ENCODE data around the gene PLPP1. TPM values are rescaled to one million over a fixed set of nuclear protein-coding genes. Genes with fewer than 3 reads are reported as not detected.

The PLPP1 gene
- total and polyA plus RNA-seq, 4 donors, result 23.4 to 149 (median 68.7) TPM

DNA sequence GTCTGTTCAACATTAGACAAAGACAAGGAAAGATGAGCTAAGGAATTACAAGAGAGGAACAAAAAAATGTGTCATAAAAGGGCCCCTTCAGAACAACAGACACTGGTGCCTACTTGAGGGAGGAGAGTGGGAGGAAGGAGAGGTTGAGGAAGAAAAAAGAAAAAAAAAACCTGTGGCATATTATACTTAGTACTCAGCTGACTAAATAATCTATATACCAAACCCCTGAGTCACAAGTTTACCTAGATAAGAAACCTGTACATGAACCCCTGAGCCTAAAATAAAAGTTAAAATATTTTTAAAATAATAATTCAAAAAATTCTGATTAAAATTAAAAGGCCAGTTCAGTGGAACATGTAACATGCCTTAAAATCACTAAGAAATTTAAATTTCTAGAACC is 119.7 kb downstream of the PLPP1 start (continued):
- TF ChIP-seq, protein P1, sequence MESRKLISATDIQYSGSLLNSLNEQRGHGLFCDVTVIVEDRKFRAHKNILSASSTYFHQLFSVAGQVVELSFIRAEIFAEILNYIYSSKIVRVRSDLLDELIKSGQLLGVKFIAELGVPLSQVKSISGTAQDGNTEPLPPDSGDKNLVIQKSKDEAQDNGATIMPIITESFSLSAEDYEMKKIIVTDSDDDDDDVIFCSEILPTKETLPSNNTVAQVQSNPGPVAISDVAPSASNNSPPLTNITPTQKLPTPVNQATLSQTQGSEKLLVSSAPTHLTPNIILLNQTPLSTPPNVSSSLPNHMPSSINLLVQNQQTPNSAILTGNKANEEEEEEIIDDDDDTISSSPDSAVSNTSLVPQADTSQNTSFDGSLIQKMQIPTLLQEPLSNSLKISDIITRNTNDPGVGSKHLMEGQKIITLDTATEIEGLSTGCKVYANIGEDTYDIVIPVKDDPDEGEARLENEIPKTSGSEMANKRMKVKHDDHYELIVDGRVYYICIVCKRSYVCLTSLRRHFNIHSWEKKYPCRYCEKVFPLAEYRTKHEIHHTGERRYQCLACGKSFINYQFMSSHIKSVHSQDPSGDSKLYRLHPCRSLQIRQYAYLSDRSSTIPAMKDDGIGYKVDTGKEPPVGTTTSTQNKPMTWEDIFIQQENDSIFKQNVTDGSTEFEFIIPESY (IDR thresholded peaks at IDR 0.05), result no peak
- no peak for TF ChIP-seq SP1 (IDR thresholded peaks at IDR 0.05)

DNA sequence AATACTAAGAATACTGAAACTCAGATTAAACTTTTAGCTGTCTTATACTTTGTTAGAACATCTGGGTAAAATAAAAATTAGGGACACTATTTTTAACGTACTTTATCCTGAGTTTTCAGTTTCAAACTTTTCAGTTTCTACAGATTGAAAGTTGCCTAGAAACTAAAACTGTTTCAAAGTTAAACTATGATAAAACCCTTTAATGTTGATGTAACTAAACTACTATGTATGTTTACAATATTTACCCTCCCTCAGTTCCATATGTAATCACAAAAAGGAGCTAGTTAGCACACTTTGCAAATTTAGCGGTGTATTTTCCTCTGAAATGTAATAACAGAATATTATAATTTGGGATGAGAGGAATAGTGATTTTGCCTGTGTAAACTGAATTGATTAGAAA is 121.1 kb downstream of the PLPP1 start:
- TF ChIP-seq FOXA1 (IDR thresholded peaks at IDR 0.05) (no peak), NR2F2 (IDR thresholded peaks at IDR 0.05) (no peak), RAD21 (IDR thresholded peaks at IDR 0.05) (no peak), HNF4G (IDR thresholded peaks at IDR 0.05) (no peak), YY1 (IDR thresholded peaks at IDR 0.05) (no peak), JUND (IDR thresholded peaks at IDR 0.05) (no peak), HNF4A (conservative IDR thresholded peaks at IDR 0.05) (no peak), SP1 (IDR thresholded peaks at IDR 0.05) (no peak), EGR1 (IDR thresholded peaks at IDR 0.05; ENCODE audit: low read depth in 2 of 2) (no peak), FOXA2 (IDR thresholded peaks at IDR 0.05) (no peak), RXRA (IDR thresholded peaks at IDR 0.05) (no peak), GABPA (IDR thresholded peaks at IDR 0.05 in 1 of 2, conservative IDR thresholded peaks at IDR 0.05 in 1 of 2) (no peak)
- TF ChIP-seq, protein P2, sequence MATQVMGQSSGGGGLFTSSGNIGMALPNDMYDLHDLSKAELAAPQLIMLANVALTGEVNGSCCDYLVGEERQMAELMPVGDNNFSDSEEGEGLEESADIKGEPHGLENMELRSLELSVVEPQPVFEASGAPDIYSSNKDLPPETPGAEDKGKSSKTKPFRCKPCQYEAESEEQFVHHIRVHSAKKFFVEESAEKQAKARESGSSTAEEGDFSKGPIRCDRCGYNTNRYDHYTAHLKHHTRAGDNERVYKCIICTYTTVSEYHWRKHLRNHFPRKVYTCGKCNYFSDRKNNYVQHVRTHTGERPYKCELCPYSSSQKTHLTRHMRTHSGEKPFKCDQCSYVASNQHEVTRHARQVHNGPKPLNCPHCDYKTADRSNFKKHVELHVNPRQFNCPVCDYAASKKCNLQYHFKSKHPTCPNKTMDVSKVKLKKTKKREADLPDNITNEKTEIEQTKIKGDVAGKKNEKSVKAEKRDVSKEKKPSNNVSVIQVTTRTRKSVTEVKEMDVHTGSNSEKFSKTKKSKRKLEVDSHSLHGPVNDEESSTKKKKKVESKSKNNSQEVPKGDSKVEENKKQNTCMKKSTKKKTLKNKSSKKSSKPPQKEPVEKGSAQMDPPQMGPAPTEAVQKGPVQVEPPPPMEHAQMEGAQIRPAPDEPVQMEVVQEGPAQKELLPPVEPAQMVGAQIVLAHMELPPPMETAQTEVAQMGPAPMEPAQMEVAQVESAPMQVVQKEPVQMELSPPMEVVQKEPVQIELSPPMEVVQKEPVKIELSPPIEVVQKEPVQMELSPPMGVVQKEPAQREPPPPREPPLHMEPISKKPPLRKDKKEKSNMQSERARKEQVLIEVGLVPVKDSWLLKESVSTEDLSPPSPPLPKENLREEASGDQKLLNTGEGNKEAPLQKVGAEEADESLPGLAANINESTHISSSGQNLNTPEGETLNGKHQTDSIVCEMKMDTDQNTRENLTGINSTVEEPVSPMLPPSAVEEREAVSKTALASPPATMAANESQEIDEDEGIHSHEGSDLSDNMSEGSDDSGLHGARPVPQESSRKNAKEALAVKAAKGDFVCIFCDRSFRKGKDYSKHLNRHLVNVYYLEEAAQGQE (IDR thresholded peaks at IDR 0.05), result no peak
- TF ChIP-seq, protein P3, sequence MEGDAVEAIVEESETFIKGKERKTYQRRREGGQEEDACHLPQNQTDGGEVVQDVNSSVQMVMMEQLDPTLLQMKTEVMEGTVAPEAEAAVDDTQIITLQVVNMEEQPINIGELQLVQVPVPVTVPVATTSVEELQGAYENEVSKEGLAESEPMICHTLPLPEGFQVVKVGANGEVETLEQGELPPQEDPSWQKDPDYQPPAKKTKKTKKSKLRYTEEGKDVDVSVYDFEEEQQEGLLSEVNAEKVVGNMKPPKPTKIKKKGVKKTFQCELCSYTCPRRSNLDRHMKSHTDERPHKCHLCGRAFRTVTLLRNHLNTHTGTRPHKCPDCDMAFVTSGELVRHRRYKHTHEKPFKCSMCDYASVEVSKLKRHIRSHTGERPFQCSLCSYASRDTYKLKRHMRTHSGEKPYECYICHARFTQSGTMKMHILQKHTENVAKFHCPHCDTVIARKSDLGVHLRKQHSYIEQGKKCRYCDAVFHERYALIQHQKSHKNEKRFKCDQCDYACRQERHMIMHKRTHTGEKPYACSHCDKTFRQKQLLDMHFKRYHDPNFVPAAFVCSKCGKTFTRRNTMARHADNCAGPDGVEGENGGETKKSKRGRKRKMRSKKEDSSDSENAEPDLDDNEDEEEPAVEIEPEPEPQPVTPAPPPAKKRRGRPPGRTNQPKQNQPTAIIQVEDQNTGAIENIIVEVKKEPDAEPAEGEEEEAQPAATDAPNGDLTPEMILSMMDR (IDR thresholded peaks at IDR 0.05; ENCODE audit: low read depth, low read length, missing input control), result no peak
- TF ChIP-seq, protein P4, sequence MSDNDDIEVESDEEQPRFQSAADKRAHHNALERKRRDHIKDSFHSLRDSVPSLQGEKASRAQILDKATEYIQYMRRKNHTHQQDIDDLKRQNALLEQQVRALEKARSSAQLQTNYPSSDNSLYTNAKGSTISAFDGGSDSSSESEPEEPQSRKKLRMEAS (IDR thresholded peaks at IDR 0.05), result no peak
- TF ChIP-seq, protein P5, sequence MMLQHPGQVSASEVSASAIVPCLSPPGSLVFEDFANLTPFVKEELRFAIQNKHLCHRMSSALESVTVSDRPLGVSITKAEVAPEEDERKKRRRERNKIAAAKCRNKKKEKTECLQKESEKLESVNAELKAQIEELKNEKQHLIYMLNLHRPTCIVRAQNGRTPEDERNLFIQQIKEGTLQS (IDR thresholded peaks at IDR 0.05), result no peak
- H3K36me3 ChIP-seq (ENCODE audit: control insufficient read depth in 4 of 4, insufficient read depth in 3 of 4, low read depth in 1 of 4, low read length in 3 of 4), result peaks cover 2 to 8% (median 6%) of the 10 kb centered on the region in 4 donors
- H3K4me3 ChIP-seq (ENCODE audit: low read depth in 1 of 3, low read length in 3 of 3), result no peak overlapping the region
- H3K27ac ChIP-seq (ENCODE audit: low read depth in 1 of 2, low read length in 2 of 2), result no peak overlapping the region
- no peaks in the 10 kb centered on the region for H3K4me1 ChIP-seq (ENCODE audit: control insufficient read depth in 4 of 4, insufficient read depth in 4 of 4, low read length in 3 of 4)
- no peaks in the 10 kb centered on the region for H3K9me3 ChIP-seq (ENCODE audit: control insufficient read depth in 4 of 4, low read length in 3 of 4)
- DNase-seq (ENCODE audit: low spot score), result no peak
- H3K9ac ChIP-seq (ENCODE audit: low read depth in 1 of 2, low read length in 2 of 2), result no peak overlapping the region
- no peaks in the 10 kb centered on the region for H3K27me3 ChIP-seq (ENCODE audit: control insufficient read depth in 4 of 4, insufficient read depth in 4 of 4, low read length in 3 of 4)
- 94% methylated on average over 2 of the region's 2 CpGs for WGBS
